Neuronal stem cell (in vitro differentiated cells): ENCODE results near the gene AOPEP.

Experiments
- DNase-seq: peaks from one replicate; pipeline ENCODE4 v3.0.0-alpha.2; 2013; ENCODE audit warnings: low spot score
- H2AFZ ChIP-seq: one replicate; pipeline ENCODE4 v1.6.1; 2013; ENCODE audit warnings: mild to moderate bottlenecking, low read length, inconsistent platforms
- H2AK5ac ChIP-seq: 2 replicates; pipeline ENCODE4 v1.6.1; 2013; ENCODE audit warnings: low read depth, mild to moderate bottlenecking, inconsistent platforms, low read length, moderate library complexity, mixed read lengths
- H2BK120ac ChIP-seq: 2 replicates; pipeline ENCODE4 v1.6.1; 2013; ENCODE audit warnings: low read depth, mild to moderate bottlenecking, inconsistent platforms, low read length, moderate library complexity, mixed read lengths
- H2BK12ac ChIP-seq: one replicate; pipeline ENCODE4 v1.6.1; 2013; ENCODE audit warnings: low read length, inconsistent platforms
- H2BK15ac ChIP-seq: 2 replicates; pipeline ENCODE4 v1.6.1; 2013; ENCODE audit warnings: mild to moderate bottlenecking, low read length, inconsistent platforms, mixed read lengths
- H2BK5ac ChIP-seq: one replicate; pipeline ENCODE4 v1.6.1; 2013; ENCODE audit warnings: inconsistent platforms, mild to moderate bottlenecking, low read length, moderate library complexity
- H3K14ac ChIP-seq: one replicate; pipeline ENCODE4 v1.6.1; 2013; ENCODE audit warnings: low read length, inconsistent platforms
- H3K18ac ChIP-seq: 2 replicates; pipeline ENCODE4 v1.6.1; 2013; ENCODE audit warnings: low read length, inconsistent platforms
- H3K23ac ChIP-seq: 2 replicates; pipeline ENCODE4 v1.6.1; 2013; ENCODE audit warnings: low read depth, mild to moderate bottlenecking, mixed read lengths, low read length, inconsistent platforms; ENCODE audit not compliant: poor library complexity
- H3K27ac ChIP-seq: replicated peaks from 3 replicates; pipeline ENCODE4 v1.5.1; 2013; ENCODE audit warnings: low read length, inconsistent platforms
- H3K27me3 ChIP-seq, 3 experiments: 2 replicates each; pipeline ENCODE4 v1.6.1; 2013; ENCODE audit warnings: low read length in 3 of 3, mild to moderate bottlenecking in 2 of 3, inconsistent platforms in 1 of 3, low read depth in 1 of 3, mixed read lengths in 1 of 3, moderate library complexity in 1 of 3; ENCODE audit not compliant: control insufficient read depth in 3 of 3, insufficient read depth in 3 of 3
- H3K36me3 ChIP-seq, 2 donors: replicated peaks in 1 of 2; 2 replicates each; pipeline ENCODE4 v1.6.1; 2013; ENCODE audit warnings: low read length in 2 of 2; ENCODE audit not compliant: control insufficient read depth in 2 of 2, insufficient read depth in 2 of 2
- H3K4ac ChIP-seq: 2 replicates; pipeline ENCODE4 v1.6.1; 2013; ENCODE audit warnings: inconsistent platforms, mild to moderate bottlenecking, low read length, moderate library complexity
- H3K4me1 ChIP-seq, 2 donors: 1 replicate in 1 of 2; 2 replicates in 1 of 2; pipeline ENCODE4 v1.6.1; 2013; ENCODE audit warnings: low read length in 2 of 2, low read depth in 1 of 2; ENCODE audit not compliant: control insufficient read depth in 2 of 2, insufficient read depth in 1 of 2
- H3K4me2 ChIP-seq: one replicate; pipeline ENCODE4 v1.6.1; 2013; ENCODE audit warnings: mild to moderate bottlenecking, low read length, inconsistent platforms; ENCODE audit not compliant: insufficient read depth, poor library complexity, severe bottlenecking
- H3K4me3 ChIP-seq, 2 donors: 2 replicates each; pipeline ENCODE4 v1.5.1; 2013; ENCODE audit warnings: low read length in 2 of 2, mild to moderate bottlenecking in 2 of 2, inconsistent platforms in 1 of 2, moderate library complexity in 1 of 2
- H3K79me1 ChIP-seq: one replicate; pipeline ENCODE4 v1.6.1; 2013; ENCODE audit warnings: low read depth, mild to moderate bottlenecking, inconsistent platforms, low read length, moderate library complexity
- H3K9ac ChIP-seq: one replicate; pipeline ENCODE4 v1.6.1; 2013; ENCODE audit warnings: mild to moderate bottlenecking, low read depth, low read length, inconsistent platforms; ENCODE audit not compliant: poor library complexity
- H3K9me3 ChIP-seq, 2 donors: replicated peaks in 1 of 2; 2 replicates each; pipeline versions ENCODE3 to v1.6.1; 2013; ENCODE audit warnings: low read length in 2 of 2, mild to moderate bottlenecking in 2 of 2, inconsistent platforms in 1 of 2, low read depth in 1 of 2, mixed read lengths in 1 of 2, moderate library complexity in 1 of 2; ENCODE audit not compliant: control insufficient read depth in 2 of 2, insufficient read depth in 1 of 2
- H4K8ac ChIP-seq: one replicate; pipeline ENCODE4 v1.6.1; 2013; ENCODE audit warnings: low read depth, mild to moderate bottlenecking, inconsistent platforms, low read length, moderate library complexity
- H4K91ac ChIP-seq: one replicate; pipeline ENCODE4 v1.6.1; 2013; ENCODE audit warnings: low read length, low read depth, mild to moderate bottlenecking, inconsistent platforms; ENCODE audit not compliant: poor library complexity
- WGBS, 2 donors: extraction: QIAGEN DNeasy Blood & Tissue Kit; methylation state at CpG; one replicate each; pipeline ENCODE4 v1.1.7; 2013; ENCODE audit warnings: missing lambda C conversion rate in 2 of 2, mixed read lengths in 1 of 2; ENCODE audit not compliant: insufficient read length in 2 of 2, insufficient replicate concordance in 1 of 2; ENCODE audit errors: extremely low coverage in 2 of 2; 5-methylcytosine and 5-hydroxymethylcytosine counted together

AOPEP gene

DNA sequence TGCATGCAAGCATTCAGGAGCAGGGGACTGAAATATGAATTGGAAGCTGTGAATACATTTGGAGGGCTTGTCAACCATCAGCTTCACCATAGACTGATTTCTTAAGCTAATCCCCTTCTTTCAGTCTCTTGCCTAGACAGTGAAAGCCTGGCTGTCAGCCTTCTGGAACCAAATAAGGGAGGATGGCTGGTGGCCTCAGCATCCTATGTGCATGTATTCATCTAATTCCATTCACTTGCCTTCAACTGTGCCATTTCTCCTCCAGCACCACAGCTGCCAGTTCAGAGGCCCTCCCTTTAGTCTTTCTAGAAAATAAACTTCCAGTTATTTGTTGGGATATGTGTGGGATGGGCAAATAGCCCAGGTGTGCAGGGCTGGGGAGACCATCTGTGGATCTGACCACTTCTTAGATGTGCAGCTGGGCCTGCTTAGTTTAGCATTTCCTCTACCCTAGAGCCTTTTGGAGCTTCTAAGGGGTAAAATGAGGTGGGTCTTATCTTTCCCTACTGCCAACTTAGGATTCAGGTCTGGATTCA lies 62.1 kb downstream of the AOPEP start:
- Histone ChIP-seq H3K79me1 (no peaks in the 10 kb centered on the region), H3K4me1 (peaks cover 0 to 5% of the 10 kb centered on the region in 2 donors), H2AFZ (no peak overlapping the region), H3K36me3 (peaks cover 2 to 18% of the 10 kb centered on the region in 2 donors), H4K91ac (no peak overlapping the region), H2BK12ac (no peak overlapping the region), H3K27ac (no peak overlapping the region), H4K8ac (no peak overlapping the region), H3K27me3 (no peaks in the 10 kb centered on the region), H3K23ac (no peak overlapping the region), H3K4ac (no peak overlapping the region), H2BK5ac (no peak overlapping the region), H2BK15ac (no peak overlapping the region), H2BK120ac (no peak overlapping the region), H2AK5ac (no peak overlapping the region), H3K18ac (no peak overlapping the region), H3K9me3 (peaks cover 0 to 1% of the 10 kb centered on the region in 2 donors), H3K4me2 (no peak overlapping the region), H3K9ac (no peak overlapping the region), H3K14ac (no peak overlapping the region), H3K4me3 (no peak overlapping the region)
- no peak for DNase-seq

- Histone ChIP-seq H2BK120ac (no peak overlapping the region), H3K4me1 (peaks cover 0 to 5% of the 10 kb centered on the region in 2 donors)
- no CpG with 5 or more reads among the region's 4 CpGs for WGBS, 2 donors
Observed at GRCh38 chr9:94791435-94791834, 64.9 kb downstream of the AOPEP start.

DNA sequence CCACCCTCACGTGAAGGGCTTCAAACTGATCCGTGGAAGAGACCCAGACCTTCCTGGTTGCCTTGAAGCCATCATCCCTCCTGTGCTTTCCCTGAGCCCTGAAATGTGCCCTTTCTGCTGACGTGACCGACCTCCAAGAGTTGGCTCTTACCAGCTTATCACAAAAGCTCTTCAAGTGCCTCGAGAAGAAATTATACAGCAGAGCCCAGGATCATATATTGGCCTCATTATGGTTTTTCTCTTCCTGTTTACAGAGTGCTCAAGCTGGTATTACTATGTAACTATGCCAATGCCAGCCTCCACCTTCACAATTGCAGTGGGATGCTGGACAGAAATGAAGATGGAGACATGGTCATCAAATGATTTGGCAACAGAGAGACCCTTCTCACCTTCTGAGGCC lies 66.0 kb downstream of the AOPEP start:
- no peaks in the 10 kb centered on the region for H3K27me3 ChIP-seq
- H2AK5ac ChIP-seq, result no peak overlapping the region
- peaks cover 0 to 5% of the 10 kb centered on the region in 2 donors for H3K4me1 ChIP-seq
- no peak overlapping the region for H3K4me3 ChIP-seq
- no peaks in the 10 kb centered on the region for H3K79me1 ChIP-seq
- no peak overlapping the region for H3K27ac ChIP-seq
- no peak overlapping the region for H4K91ac ChIP-seq
- no peak overlapping the region for H2BK5ac ChIP-seq
- H2BK120ac ChIP-seq, result no peak overlapping the region
- no peak overlapping the region for H2AFZ ChIP-seq
- no peak overlapping the region for H4K8ac ChIP-seq
- H3K9me3 ChIP-seq, result peaks cover 0 to 12% of the 10 kb centered on the region in 2 donors
- H3K4ac ChIP-seq, result no peak overlapping the region
- no peak overlapping the region for H2BK12ac ChIP-seq
- no peak overlapping the region for H2BK15ac ChIP-seq
- no CpG with 5 or more reads among the region's 5 CpGs for WGBS, 2 donors
- DNase-seq, result no peak
- H3K14ac ChIP-seq, result no peak overlapping the region
- no peak overlapping the region for H3K4me2 ChIP-seq
- H3K36me3 ChIP-seq, result peaks cover 2 to 38% of the 10 kb centered on the region in 2 donors
- H3K9ac ChIP-seq, result no peak overlapping the region
- H3K18ac ChIP-seq, result no peak overlapping the region
- no peak overlapping the region for H3K23ac ChIP-seq

More at GRCh38 chr9:94791435-94791834, 64.9 kb downstream of the AOPEP start:
- H2BK5ac ChIP-seq, result no peak overlapping the region
- H3K27me3 ChIP-seq, result no peaks in the 10 kb centered on the region
- no peak overlapping the region for H2BK12ac ChIP-seq
- no peak overlapping the region for H4K91ac ChIP-seq
- H3K18ac ChIP-seq, result no peak overlapping the region
- H3K23ac ChIP-seq, result no peak overlapping the region
- H3K4me2 ChIP-seq, result no peak overlapping the region
- no peak overlapping the region for H2AFZ ChIP-seq
- DNase-seq, result no peak
- no peak overlapping the region for H3K4me3 ChIP-seq
- no peak overlapping the region for H3K4ac ChIP-seq
- H2AK5ac ChIP-seq, result no peak overlapping the region
- no peak overlapping the region for H3K14ac ChIP-seq
- H3K9me3 ChIP-seq, result peaks cover 0 to 12% of the 10 kb centered on the region in 2 donors
- H4K8ac ChIP-seq, result no peak overlapping the region
- peaks cover 2 to 38% of the 10 kb centered on the region in 2 donors for H3K36me3 ChIP-seq
- H3K9ac ChIP-seq, result no peak overlapping the region
- no peak overlapping the region for H3K27ac ChIP-seq
- no peaks in the 10 kb centered on the region for H3K79me1 ChIP-seq
- H2BK15ac ChIP-seq, result no peak overlapping the region

GRCh38 chr9:94794476-94795167 lies 68.1 kb downstream of the AOPEP start:
- no peak for DNase-seq
- H3K27ac ChIP-seq, result no peak overlapping the region
- H3K79me1 ChIP-seq, result no peaks in the 10 kb centered on the region
- no peak overlapping the region for H2BK5ac ChIP-seq
- no peak overlapping the region for H3K9ac ChIP-seq
- H2BK120ac ChIP-seq, result no peak overlapping the region
- H2BK12ac ChIP-seq, result no peak overlapping the region
- no CpG with 5 or more reads among the region's 1 CpG for WGBS, 2 donors
- no peak overlapping the region for H3K18ac ChIP-seq
- no peak overlapping the region for H3K4me3 ChIP-seq
- no peaks in the 10 kb centered on the region for H3K27me3 ChIP-seq
- peaks cover 0 to 12% of the 10 kb centered on the region in 2 donors for H3K9me3 ChIP-seq
- no peak overlapping the region for H4K91ac ChIP-seq
- no peak overlapping the region for H2AK5ac ChIP-seq
- H2AFZ ChIP-seq, result no peak overlapping the region
- H3K4me1 ChIP-seq, result no peaks in the 10 kb centered on the region
- no peak overlapping the region for H2BK15ac ChIP-seq
- H3K36me3 ChIP-seq, result peaks cover 2 to 41% of the 10 kb centered on the region in 2 donors
- H3K23ac ChIP-seq, result no peak overlapping the region
- no peak overlapping the region for H4K8ac ChIP-seq
- no peak overlapping the region for H3K4me2 ChIP-seq
- no peak overlapping the region for H3K14ac ChIP-seq
- H3K4ac ChIP-seq, result no peak overlapping the region
